ENCODE measurements around the gene GABBR1.
A peak's percentile ranks its signal among the peaks of the same experiment; 100 is the strongest.

DNA sequence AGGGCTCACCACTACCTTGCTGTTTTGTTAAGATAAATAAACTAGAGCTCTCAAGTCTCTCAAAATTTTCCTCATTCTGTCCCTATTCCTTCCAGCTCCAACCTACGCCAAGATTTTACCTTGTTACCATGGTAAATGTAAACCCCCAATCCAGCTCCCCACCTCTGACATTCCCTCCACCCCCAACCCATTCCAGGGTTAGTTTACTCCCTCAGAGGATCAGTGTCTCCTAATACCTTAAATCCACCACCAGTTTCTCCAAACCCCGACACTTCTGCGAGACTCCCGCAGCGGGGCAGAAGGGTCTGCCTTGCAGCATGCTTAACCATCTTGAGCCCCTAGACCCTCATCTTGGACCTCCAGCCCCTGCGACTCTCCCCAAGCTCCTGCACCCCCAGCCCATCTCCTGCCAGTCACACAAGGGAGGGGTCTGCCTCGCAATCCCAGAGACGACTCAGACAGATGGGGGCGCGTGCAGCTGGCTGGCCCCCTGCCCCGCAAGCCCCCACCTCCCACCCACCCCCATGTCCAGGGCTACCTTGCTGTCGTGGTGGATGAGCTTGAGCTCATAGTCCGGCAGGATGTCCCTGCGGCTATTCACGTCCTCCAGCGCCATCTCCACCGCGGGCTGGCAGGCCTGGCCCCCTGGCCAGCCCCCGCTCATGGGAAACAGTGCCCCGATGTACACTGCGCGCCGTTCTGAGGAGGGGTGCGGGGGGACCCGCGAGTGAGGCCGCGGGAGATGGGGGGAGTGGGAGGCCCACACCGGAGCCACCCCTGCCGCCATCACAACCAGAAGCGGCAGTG, 5.8 kb downstream of the GABBR1 start:
- TF ChIP-seq, protein P1, sequence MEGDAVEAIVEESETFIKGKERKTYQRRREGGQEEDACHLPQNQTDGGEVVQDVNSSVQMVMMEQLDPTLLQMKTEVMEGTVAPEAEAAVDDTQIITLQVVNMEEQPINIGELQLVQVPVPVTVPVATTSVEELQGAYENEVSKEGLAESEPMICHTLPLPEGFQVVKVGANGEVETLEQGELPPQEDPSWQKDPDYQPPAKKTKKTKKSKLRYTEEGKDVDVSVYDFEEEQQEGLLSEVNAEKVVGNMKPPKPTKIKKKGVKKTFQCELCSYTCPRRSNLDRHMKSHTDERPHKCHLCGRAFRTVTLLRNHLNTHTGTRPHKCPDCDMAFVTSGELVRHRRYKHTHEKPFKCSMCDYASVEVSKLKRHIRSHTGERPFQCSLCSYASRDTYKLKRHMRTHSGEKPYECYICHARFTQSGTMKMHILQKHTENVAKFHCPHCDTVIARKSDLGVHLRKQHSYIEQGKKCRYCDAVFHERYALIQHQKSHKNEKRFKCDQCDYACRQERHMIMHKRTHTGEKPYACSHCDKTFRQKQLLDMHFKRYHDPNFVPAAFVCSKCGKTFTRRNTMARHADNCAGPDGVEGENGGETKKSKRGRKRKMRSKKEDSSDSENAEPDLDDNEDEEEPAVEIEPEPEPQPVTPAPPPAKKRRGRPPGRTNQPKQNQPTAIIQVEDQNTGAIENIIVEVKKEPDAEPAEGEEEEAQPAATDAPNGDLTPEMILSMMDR (IDR thresholded peaks at IDR 0.05; ENCODE audit: poor library complexity, severe bottlenecking): no peak
- TF ChIP-seq MXI1 (conservative IDR thresholded peaks at IDR 0.05; ENCODE audit: poor library complexity, severe bottlenecking) (no peak), POLR2AphosphoS5 (IDR thresholded peaks at IDR 0.05) (no peak), EZH2 (IDR thresholded peaks at IDR 0.05; ENCODE audit: borderline replicate concordance, insufficient read depth, low read length, poor library complexity, severe bottlenecking) (no peak), EP300 (conservative IDR thresholded peaks at IDR 0.05; ENCODE audit: poor library complexity, severe bottlenecking) (no peak), TAF1 (IDR thresholded peaks at IDR 0.05; ENCODE audit: low read depth) (peak; percentile 39), SMC3 (conservative IDR thresholded peaks at IDR 0.05; ENCODE audit: poor library complexity) (no peak), RAD21 (conservative IDR thresholded peaks at IDR 0.05) (no peak)
- TF ChIP-seq, protein P2, sequence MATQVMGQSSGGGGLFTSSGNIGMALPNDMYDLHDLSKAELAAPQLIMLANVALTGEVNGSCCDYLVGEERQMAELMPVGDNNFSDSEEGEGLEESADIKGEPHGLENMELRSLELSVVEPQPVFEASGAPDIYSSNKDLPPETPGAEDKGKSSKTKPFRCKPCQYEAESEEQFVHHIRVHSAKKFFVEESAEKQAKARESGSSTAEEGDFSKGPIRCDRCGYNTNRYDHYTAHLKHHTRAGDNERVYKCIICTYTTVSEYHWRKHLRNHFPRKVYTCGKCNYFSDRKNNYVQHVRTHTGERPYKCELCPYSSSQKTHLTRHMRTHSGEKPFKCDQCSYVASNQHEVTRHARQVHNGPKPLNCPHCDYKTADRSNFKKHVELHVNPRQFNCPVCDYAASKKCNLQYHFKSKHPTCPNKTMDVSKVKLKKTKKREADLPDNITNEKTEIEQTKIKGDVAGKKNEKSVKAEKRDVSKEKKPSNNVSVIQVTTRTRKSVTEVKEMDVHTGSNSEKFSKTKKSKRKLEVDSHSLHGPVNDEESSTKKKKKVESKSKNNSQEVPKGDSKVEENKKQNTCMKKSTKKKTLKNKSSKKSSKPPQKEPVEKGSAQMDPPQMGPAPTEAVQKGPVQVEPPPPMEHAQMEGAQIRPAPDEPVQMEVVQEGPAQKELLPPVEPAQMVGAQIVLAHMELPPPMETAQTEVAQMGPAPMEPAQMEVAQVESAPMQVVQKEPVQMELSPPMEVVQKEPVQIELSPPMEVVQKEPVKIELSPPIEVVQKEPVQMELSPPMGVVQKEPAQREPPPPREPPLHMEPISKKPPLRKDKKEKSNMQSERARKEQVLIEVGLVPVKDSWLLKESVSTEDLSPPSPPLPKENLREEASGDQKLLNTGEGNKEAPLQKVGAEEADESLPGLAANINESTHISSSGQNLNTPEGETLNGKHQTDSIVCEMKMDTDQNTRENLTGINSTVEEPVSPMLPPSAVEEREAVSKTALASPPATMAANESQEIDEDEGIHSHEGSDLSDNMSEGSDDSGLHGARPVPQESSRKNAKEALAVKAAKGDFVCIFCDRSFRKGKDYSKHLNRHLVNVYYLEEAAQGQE (IDR thresholded peaks at IDR 0.05; ENCODE audit: borderline replicate concordance): no peak
